ENCODE results near the gene FCGR3B.
"Not testable (repeated sequence)": the region's sequence is repeated elsewhere in the genome, so short reads cannot be mapped to it uniquely, and the experiment has no call there.

The FCGR3B gene

GRCh38 chr1:161580879-161581537 lies 50.0 kb downstream of the FCGR3B start:
- not testable (repeated sequence) for ATAC-seq (replicated peaks); H3K27me3 Mint-ChIP-seq; H3K4me1 Mint-ChIP-seq (ENCODE audit: low read depth in 2 of 2); H3K4me3 Mint-ChIP-seq; H3K9me3 Mint-ChIP-seq; DNase-seq; H3K27ac Mint-ChIP-seq; H3K36me3 Mint-ChIP-seq (ENCODE audit: insufficient read depth)

GRCh38 chr1:161579856-161580507 lies 51.0 kb downstream of the FCGR3B start:
- not testable (repeated sequence) for H3K27me3 Mint-ChIP-seq; DNase-seq; H3K4me3 Mint-ChIP-seq; H3K4me1 Mint-ChIP-seq (ENCODE audit: low read depth in 2 of 2); H3K9me3 Mint-ChIP-seq; H3K27ac Mint-ChIP-seq; H3K36me3 Mint-ChIP-seq (ENCODE audit: insufficient read depth)
- peak; percentile 99 for ATAC-seq (replicated peaks)

- H3K36me3 Mint-ChIP-seq (ENCODE audit: insufficient read depth); H3K9me3 Mint-ChIP-seq; H3K27me3 Mint-ChIP-seq; DNase-seq; H3K27ac Mint-ChIP-seq; H3K4me3 Mint-ChIP-seq; H3K4me1 Mint-ChIP-seq (ENCODE audit: low read depth in 2 of 2); ATAC-seq (replicated peaks): not testable (repeated sequence)
Observed at GRCh38 chr1:161576676-161577075, 54.3 kb downstream of the FCGR3B start.

All from effector memory CD8-positive, alpha-beta T cell (primary cell).